ENCODE measurements around the gene CDC6.

Gene CDC6

DNA sequence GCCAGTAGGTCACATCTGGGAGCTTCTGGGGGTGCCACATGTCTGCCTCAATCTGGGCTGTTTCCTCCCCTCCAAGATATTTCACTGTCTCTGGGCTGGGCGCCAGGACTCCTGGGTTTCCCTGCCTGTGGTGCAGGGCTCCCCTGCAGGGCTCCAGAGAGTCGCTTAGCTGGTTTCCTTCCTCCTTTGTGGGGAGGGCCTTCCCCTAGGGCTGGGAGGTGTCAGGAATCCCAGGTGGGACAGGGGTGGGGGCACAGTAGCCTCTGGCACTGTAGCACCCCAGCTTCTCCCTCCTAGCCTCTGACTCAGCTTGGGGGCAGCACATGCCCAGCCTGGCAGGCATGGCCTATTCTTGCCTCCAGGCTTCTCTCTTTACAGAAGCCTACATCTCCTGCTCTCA lies 23.9 kb downstream of the CDC6 start:
- Histone ChIP-seq H3K4me1 (ENCODE audit: insufficient read depth, low read length) (peaks cover 38% of the 10 kb centered on the region), H3K9ac (ENCODE audit: low read depth, low read length) (no peak overlapping the region), H3K36me3 (ENCODE audit: insufficient read depth, low read length) (no peaks in the 10 kb centered on the region)

GRCh38 chr17:40312131-40312731 lies 24.6 kb downstream of the CDC6 start:
- Histone ChIP-seq H3K9ac (ENCODE audit: low read depth, low read length) (no peak overlapping the region), H3K4me1 (ENCODE audit: insufficient read depth, low read length) (peaks cover 32% of the 10 kb centered on the region)

More for the DNA sequence above, 23.9 kb downstream of the CDC6 start:
- H3K9me3 ChIP-seq (ENCODE audit: control insufficient read depth, insufficient read depth, low read length): no peaks in the 10 kb centered on the region

GRCh38 chr17:40312893-40313667 lies 25.4 kb downstream of the CDC6 start:
- H3K9ac ChIP-seq (ENCODE audit: low read depth, low read length): no peak overlapping the region
- no peaks in the 10 kb centered on the region for H3K36me3 ChIP-seq (ENCODE audit: insufficient read depth, low read length)
- H3K4me1 ChIP-seq (ENCODE audit: insufficient read depth, low read length): peaks cover 24% of the 10 kb centered on the region

More at GRCh38 chr17:40312131-40312731, 24.6 kb downstream of the CDC6 start:
- Histone ChIP-seq H3K36me3 (ENCODE audit: insufficient read depth, low read length) (no peaks in the 10 kb centered on the region), H3K9me3 (ENCODE audit: control insufficient read depth, insufficient read depth, low read length) (no peaks in the 10 kb centered on the region)

DNA sequence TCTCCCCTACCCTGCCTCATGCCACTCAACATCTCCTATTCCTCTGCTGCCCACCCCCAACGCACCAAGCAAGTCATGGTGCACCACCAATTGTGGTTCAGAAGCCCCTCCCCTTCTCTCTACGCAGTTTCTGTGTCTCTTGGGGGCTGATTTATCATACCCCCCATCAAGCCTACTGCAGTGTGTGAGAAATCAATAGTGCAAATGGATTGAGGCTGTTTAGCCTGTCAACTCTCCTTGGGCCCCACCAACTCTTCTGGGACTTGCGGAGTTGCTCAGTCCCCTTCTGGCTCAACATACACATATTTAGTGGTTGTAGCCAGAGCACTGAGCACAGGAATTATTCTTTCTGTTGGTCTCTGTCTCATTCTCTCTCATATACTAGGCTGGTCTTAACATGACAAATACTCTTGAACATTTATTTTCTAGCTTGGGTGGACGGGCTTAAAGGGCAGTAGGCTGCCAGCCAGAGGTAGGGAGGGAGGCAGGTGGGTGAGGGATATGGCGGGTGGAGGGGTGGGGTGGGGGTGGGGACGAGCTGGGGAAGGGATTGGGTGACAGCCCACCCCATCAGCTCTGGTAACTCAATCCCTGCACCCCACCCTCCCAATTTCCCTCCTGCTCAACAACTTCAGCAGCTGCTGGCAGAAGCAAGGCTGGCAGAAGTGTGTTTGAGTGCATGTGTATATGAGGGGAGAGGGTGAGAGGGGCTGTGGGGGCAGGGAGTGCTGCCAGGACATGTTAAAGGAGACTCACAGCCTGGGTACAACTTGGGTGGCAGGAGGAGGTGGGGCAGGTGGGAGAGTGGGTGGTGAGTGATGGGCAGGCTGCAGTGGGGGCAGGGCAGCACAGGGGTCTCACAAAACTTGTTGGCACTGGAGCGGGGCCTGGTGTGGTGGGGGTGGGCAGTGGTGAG lies 26.2 kb downstream of the CDC6 start:
- no peaks in the 10 kb centered on the region for H3K36me3 ChIP-seq (ENCODE audit: insufficient read depth, low read length)
- no peaks in the 10 kb centered on the region for H3K9me3 ChIP-seq (ENCODE audit: control insufficient read depth, insufficient read depth, low read length)
- peaks cover 18% of the 10 kb centered on the region for H3K4me1 ChIP-seq (ENCODE audit: insufficient read depth, low read length)
- no peak overlapping the region for H3K9ac ChIP-seq (ENCODE audit: low read depth, low read length)

More at GRCh38 chr17:40312893-40313667, 25.4 kb downstream of the CDC6 start:
- no peaks in the 10 kb centered on the region for H3K9me3 ChIP-seq (ENCODE audit: control insufficient read depth, insufficient read depth, low read length)

- Histone ChIP-seq H3K4me1 (ENCODE audit: insufficient read depth, low read length) (peaks cover 17% of the 10 kb centered on the region), H3K9ac (ENCODE audit: low read depth, low read length) (no peak overlapping the region), H3K36me3 (ENCODE audit: insufficient read depth, low read length) (no peaks in the 10 kb centered on the region), H3K9me3 (ENCODE audit: control insufficient read depth, insufficient read depth, low read length) (no peaks in the 10 kb centered on the region)
Measured at GRCh38 chr17:40314584-40314956, 26.9 kb downstream of the CDC6 start.

- H3K36me3 ChIP-seq (ENCODE audit: insufficient read depth, low read length): no peaks in the 10 kb centered on the region
- H3K4me1 ChIP-seq (ENCODE audit: insufficient read depth, low read length): peaks cover 18% of the 10 kb centered on the region
- H3K9me3 ChIP-seq (ENCODE audit: control insufficient read depth, insufficient read depth, low read length): no peaks in the 10 kb centered on the region
- H3K9ac ChIP-seq (ENCODE audit: low read depth, low read length): no peak overlapping the region
Measured at GRCh38 chr17:40315206-40315605, 27.5 kb downstream of the CDC6 start.

GRCh38 chr17:40315678-40316570 lies 28.2 kb downstream of the CDC6 start:
- Histone ChIP-seq H3K4me1 (ENCODE audit: insufficient read depth, low read length) (peaks cover 18% of the 10 kb centered on the region), H3K9me3 (ENCODE audit: control insufficient read depth, insufficient read depth, low read length) (no peaks in the 10 kb centered on the region), H3K36me3 (ENCODE audit: insufficient read depth, low read length) (no peaks in the 10 kb centered on the region), H3K9ac (ENCODE audit: low read depth, low read length) (no peak overlapping the region; the same call in 1 of the 2 replicates)

- peaks cover 24% of the 10 kb centered on the region for H3K4me1 ChIP-seq (ENCODE audit: insufficient read depth, low read length)
- peak overlapping the region; percentile 47; the same call in 1 of the 2 replicates for H3K9ac ChIP-seq (ENCODE audit: low read depth, low read length)
- no peaks in the 10 kb centered on the region for H3K9me3 ChIP-seq (ENCODE audit: control insufficient read depth, insufficient read depth, low read length)
- H3K36me3 ChIP-seq (ENCODE audit: insufficient read depth, low read length): no peaks in the 10 kb centered on the region
Measured at GRCh38 chr17:40316571-40317344, 29.1 kb downstream of the CDC6 start.

GRCh38 chr17:40317345-40317873 lies 29.7 kb downstream of the CDC6 start:
- Histone ChIP-seq H3K36me3 (ENCODE audit: insufficient read depth, low read length) (no peaks in the 10 kb centered on the region), H3K9ac (ENCODE audit: low read depth, low read length) (peak overlapping the region; percentile 47; the same call in 1 of the 2 replicates), H3K9me3 (ENCODE audit: control insufficient read depth, insufficient read depth, low read length) (no peaks in the 10 kb centered on the region), H3K4me1 (ENCODE audit: insufficient read depth, low read length) (peaks cover 28% of the 10 kb centered on the region)

GRCh38 chr17:40317880-40318829 lies 30.5 kb downstream of the CDC6 start:
- Histone ChIP-seq H3K9me3 (ENCODE audit: control insufficient read depth, insufficient read depth, low read length) (no peaks in the 10 kb centered on the region), H3K9ac (ENCODE audit: low read depth, low read length) (peak overlapping the region; percentile 92), H3K4me1 (ENCODE audit: insufficient read depth, low read length) (peaks cover 31% of the 10 kb centered on the region), H3K36me3 (ENCODE audit: insufficient read depth, low read length) (no peaks in the 10 kb centered on the region)

- Histone ChIP-seq H3K9ac (ENCODE audit: low read depth, low read length) (peak overlapping the region; percentile 92), H3K36me3 (ENCODE audit: insufficient read depth, low read length) (no peaks in the 10 kb centered on the region)
Measured at GRCh38 chr17:40318830-40319391, 31.2 kb downstream of the CDC6 start.

More at GRCh38 chr17:40318830-40319391, 31.2 kb downstream of the CDC6 start:
- H3K9me3 ChIP-seq (ENCODE audit: control insufficient read depth, insufficient read depth, low read length): no peaks in the 10 kb centered on the region
- peaks cover 27% of the 10 kb centered on the region; the same call in 1 of the 2 replicates for H3K4me1 ChIP-seq (ENCODE audit: insufficient read depth, low read length)

All from ES-I3 (cell line).